GM18517 (cell line): Measurements from ENCODE around the gene OR4N5.
"Not testable (repeated sequence)": the region's sequence is repeated elsewhere in the genome, so short reads cannot be mapped to it uniquely, and the experiment has no call there.

Experiments
- ATAC-seq: cut with Tn5 transposase; IDR thresholded peaks from one replicate; pipeline ENCODE4 v1.9.1; 2021; ENCODE audit warnings: mild to moderate bottlenecking, moderate library complexity; ENCODE audit not compliant: unreplicated experiment

Gene OR4N5

GRCh38 chr14:20138520-20138919 lies at the start of gene OR4N5:
OR4N5 (plus strand) TSS chr14:20138820; CDS start chr14:20143736, 4,916 bp downstream.
- no peak for ATAC-seq

- ATAC-seq: no peak
Observed at GRCh38 chr14:20092050-20092449, 46.6 kb upstream of the OR4N5 start.

GRCh38 chr14:20093442-20093841 lies 45.2 kb upstream of the OR4N5 start:
- no peak for ATAC-seq

- not testable (repeated sequence) for ATAC-seq
Observed at GRCh38 chr14:20098926-20099770, 39.5 kb upstream of the OR4N5 start.

GRCh38 chr14:20110438-20110837 lies 28.2 kb upstream of the OR4N5 start, which contains the start of gene OR4K17:
OR4K17 (plus strand) TSS chr14:20110739; CDS start chr14:20117500, 6,761 bp downstream.
- no peak for ATAC-seq

- no peak for ATAC-seq
Observed at GRCh38 chr14:20112321-20112720, 26.3 kb upstream of the OR4N5 start.

- no peak for ATAC-seq
Observed at GRCh38 chr14:20116748-20117147, 21.9 kb upstream of the OR4N5 start.

GRCh38 chr14:20118795-20119194 lies 19.8 kb upstream of the OR4N5 start:
- ATAC-seq: no peak

- no peak for ATAC-seq
Observed at GRCh38 chr14:20143911-20144310, 5.3 kb downstream of the OR4N5 start.

- no peak for ATAC-seq
Observed at GRCh38 chr14:20144820-20145219, 6.2 kb downstream of the OR4N5 start.

- no peak for ATAC-seq
Observed at GRCh38 chr14:20164462-20164861, 25.8 kb downstream of the OR4N5 start.

- no peak for ATAC-seq
Observed at GRCh38 chr14:20167091-20167490, 28.5 kb downstream of the OR4N5 start.

- not testable (repeated sequence) for ATAC-seq
Observed at GRCh38 chr14:20169852-20170251, 31.2 kb downstream of the OR4N5 start.

- ATAC-seq: not testable (repeated sequence)
Observed at GRCh38 chr14:20174205-20174604, 35.6 kb downstream of the OR4N5 start.

GRCh38 chr14:20176330-20176729 lies 37.7 kb downstream of the OR4N5 start:
- no peak for ATAC-seq

GRCh38 chr14:20177433-20177974 lies 38.9 kb downstream of the OR4N5 start:
- no peak for ATAC-seq

GRCh38 chr14:20179218-20179617 lies 40.6 kb downstream of the OR4N5 start:
- ATAC-seq: no peak

GRCh38 chr14:20179880-20180279 lies 41.3 kb downstream of the OR4N5 start:
- no peak for ATAC-seq

GRCh38 chr14:20180486-20180885 lies 41.9 kb downstream of the OR4N5 start:
- no peak for ATAC-seq

- no peak for ATAC-seq
Observed at GRCh38 chr14:20184181-20184580, 45.6 kb downstream of the OR4N5 start.

- ATAC-seq: no peak
Observed at GRCh38 chr14:20190596-20190995, 52.0 kb downstream of the OR4N5 start, which contains the start of gene OR11G2. OR11G2 (plus strand) TSS chr14:20190896; CDS start chr14:20197438, 6,542 bp downstream.

GRCh38 chr14:20191396-20191795 lies 52.8 kb downstream of the OR4N5 start:
- no peak for ATAC-seq
